HT-29 (cell line): Measurements from ENCODE around the gene SGCG. TPM values are rescaled to one million over a fixed set of nuclear protein-coding genes. Genes with fewer than 3 reads are reported as not detected.
A peak's percentile ranks its signal among the peaks of the same experiment; 100 is the strongest.

ENCODE experiments used
- DNase-seq: peaks from one replicate; pipeline ENCODE4 v3.0.0-alpha.2; 2015; ENCODE audit warnings: low spot score
- small RNA-seq: library from RNA; depleted of rRNA; stranded (forward); fragments of <200 nt; gene quantifications from one replicate; pipeline ENCODE3, GENCODE V24; 2014
- total RNA-seq: library from RNA; depleted of rRNA; stranded (reverse); fragments of >200 nt; shearing (Covaris generic); gene quantifications from 2 replicates; pipeline ENCODE4 v1.2.3, GENCODE V29; 2014

SGCG gene
- total RNA-seq, 1 experiment from 2014 or later: not detected

DNA sequence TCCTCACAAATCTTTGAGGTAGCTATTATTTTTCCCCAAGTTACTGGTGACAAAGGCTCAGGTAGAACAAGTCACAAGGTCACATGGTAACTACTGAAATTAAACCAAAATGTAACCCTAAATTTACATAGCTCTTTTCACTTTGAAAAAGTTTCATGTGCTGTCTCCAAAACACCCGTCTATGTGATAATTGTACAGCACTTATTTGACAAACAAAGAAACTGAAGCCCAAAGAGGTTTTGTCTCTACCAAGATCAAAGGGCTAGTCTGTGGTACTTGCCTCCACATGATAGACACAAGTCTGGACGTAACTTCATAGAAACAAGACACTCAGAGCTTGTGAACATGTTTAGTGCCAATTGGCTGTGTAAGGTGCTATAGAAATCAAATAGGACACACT lies 144.4 kb downstream of the SGCG start:
- DNase-seq: no peak

DNA sequence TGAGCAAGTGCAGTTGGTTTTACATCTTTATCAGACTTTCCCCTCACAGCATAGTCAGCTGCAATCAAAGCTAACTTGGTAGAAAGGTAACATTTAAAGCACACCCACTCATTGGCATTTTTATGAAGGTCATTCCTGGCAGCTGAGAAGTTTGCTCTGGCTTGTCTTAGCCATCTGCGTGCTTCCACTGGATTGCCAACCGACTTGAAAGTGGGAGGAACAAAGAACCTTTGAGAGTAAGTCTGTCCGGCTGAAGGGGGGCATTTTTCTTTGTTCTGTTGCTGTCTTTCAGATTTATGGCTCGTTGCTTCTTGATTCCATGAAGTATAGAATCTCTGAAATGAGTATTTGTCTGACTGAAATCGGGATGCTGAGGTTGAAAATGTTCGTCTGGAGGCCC lies 149.6 kb downstream of the SGCG start:
- no peak for DNase-seq

DNA sequence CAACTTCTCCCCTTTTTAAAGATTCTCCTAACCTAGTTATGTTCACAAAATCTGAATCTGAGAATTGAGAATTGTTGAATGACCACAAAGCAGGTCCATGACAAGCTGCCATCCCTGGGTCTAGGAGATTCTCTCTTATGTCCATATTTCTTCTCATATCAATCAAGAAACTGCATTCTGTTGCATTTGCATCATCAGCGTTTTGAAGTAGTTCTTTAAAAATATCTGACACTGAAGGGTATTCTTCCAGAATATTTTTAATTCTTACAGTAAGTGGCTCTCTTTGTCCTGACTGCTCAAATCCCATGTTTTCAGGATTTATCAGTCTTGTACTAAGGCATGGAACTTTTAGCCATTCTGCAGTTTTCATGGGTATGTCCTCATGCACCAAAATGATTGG lies 158.4 kb downstream of the SGCG start:
- DNase-seq: no peak

DNA sequence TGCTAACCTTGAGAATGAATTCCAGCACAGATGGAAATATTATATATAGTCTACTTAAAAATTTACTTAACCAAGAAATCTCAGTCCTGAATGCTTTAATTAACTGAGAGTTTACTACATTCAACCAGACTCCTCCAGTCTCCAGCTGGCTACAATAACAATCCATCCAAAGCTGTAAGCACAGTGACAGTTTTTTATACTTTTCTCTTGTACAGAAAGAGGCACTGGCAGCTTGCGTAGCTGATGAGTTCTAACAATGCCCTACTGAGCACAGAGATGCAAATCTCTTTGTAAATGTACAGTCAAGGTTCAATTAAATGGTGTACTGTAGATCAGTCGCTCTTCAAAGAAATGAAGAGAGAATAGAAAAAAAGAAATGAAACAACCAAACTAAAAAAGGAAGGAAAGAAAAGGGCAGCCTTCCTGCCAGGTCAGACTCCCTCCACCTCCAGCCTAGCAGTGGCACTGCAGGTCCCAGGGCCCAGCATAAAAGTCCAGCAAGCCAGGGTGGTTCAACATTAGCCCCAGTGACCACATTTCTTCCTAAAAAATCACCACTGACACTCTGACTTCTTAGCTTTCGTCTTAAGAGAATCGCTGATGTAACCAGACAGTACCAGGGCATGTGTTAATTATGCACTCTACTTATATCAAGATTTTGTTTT lies 164.3 kb downstream of the SGCG start:
- DNase-seq: no peak

DNA sequence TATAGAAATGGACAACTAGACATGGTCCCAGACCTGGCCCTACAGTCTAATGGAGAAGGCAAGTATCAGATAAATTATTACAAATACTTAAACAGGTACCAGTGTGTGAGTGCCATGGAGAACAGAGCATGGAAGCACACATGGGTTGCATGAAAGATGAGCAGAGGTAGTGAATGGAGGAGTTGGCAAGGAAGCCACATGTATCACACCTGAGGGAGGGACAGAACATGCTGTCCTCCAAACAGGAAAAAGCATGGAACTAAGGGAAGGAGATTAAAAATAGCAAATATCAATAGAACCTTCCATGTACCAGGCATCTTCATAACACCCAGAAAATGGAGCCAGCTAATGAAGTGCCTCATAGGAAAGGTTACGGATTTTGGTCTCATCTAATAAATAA lies 166.8 kb downstream of the SGCG start:
- no peak for DNase-seq

DNA sequence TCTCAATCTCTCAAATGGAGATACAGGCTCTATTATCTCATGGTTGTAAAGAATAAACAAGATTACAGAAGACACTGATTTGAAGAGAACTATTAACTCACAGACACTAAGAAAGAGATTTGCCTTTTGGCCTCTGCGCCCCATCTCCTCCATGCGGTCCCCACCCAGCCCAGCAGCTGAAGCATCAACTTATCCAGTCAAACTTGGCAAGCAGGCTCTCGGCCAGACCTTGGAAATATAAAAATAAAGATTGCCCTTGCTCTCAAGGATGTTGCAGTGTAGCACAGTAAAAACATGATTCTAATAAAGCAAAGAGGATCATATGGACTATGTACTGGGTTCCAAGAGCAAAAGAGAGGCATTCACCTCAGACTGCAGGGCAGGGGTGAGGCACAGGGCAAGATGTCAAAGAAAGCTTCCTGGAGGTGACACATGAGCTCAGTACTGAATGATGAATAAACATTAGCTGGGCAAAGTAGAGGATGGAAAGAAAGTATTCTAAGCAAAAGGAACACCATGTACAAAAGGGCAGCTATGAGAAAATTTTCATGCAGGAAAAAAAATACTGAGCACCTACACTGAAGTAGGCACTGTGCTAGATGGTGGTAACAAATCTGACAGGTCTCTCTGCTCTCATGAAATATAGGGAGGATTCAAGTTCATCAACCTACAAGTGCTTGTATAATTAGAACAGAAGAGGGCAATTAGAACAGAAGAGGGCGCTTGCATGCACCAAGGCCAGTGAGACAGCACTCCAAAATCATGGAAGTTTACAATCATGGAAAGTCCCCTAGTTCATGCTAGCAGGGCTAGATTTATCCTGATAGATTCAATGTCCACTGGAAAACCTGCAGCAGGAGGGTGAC lies 167.7 kb downstream of the SGCG start:
- DNase-seq: peak; percentile 22

DNA sequence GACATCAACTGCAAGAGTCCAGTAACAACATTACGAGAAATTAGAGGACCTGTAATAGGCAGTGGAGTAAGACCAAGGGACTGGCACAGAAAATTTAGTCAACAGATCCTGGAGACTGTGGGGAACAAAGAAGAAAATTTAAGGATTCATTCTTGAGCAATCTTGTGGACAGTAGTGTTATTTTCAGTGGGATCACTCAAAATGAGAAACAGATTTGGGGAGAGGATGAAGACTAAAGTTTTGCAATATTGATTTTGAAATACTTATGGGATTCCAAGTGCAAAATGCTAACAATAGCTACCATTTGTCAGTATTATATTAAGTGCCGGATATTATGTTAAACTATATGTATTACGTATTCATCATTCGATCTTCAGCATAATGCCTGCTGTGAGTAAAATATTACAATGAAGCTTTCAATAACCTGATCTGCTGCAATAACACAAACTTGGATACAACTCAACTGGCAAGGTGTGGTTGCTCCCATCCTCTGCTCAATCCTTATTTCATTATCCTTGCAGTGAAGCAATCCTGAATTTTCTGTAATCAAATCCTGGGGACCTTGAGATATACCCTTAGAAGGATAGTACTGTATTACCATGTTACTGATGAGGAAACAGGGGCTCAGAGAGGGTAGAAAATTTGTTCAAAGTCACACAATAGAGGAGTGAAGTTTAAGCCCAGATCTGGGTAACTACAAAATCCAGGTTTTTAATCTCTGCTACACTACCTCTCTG lies 168.6 kb downstream of the SGCG start:
- no peak for DNase-seq

DNA sequence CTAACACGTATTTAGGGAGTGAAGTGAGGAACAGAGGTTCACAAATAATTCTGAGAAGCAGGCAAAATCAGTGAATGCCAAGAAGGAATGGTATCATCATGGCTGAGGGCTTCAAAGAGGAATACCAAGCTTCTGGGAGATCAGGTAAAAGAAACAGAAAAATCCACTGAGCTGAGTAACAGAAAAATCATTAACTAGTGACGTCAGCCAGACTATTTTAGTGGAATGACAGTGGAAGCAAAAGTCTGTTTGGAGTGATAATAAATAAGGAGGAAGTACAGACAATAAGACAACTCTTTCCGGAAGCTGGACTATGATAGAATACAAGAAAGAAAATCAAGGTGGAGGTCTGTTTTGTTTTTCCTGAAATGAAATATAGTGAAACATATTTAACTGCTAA lies 169.2 kb downstream of the SGCG start:
- DNase-seq: peak; percentile 43

DNA sequence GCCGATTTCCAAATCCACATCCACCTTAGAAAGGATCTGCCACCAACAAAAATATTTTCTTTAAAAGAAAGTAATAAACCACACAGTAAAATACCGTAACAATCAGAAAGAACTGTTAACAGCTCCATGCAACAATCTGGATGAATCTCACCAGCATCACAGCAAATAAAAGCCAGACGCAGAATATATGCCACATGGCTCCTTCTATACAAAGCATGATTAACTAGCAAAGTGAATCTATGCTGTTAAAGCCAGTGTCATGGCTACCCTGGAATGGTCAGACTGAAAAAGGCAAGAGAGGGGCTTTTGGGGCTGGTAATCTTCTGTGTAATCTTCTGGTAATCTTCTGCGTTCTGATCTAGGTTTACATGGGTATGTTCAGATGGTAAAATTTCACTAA lies 171.4 kb downstream of the SGCG start:
- DNase-seq: no peak

DNA sequence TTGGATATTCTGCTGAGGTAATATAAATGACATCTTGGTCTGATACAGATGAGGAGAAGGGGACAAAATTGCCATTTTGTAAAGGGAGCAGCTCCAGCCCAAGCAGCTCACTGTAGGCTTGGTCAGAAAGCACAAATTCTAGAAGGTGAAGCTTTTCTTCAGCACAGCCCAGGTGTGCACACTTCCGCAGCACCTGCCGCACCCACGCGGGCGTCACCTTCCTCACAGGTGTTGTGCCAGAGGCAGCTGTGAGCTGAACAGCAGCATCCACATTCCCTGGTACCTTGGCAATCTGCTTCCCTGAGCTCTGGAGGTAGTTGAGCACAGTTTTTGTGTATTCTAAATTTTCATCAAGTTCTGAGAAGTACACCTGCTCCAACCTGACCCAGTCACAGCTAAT lies 173.7 kb downstream of the SGCG start:
- DNase-seq: no peak

DNA sequence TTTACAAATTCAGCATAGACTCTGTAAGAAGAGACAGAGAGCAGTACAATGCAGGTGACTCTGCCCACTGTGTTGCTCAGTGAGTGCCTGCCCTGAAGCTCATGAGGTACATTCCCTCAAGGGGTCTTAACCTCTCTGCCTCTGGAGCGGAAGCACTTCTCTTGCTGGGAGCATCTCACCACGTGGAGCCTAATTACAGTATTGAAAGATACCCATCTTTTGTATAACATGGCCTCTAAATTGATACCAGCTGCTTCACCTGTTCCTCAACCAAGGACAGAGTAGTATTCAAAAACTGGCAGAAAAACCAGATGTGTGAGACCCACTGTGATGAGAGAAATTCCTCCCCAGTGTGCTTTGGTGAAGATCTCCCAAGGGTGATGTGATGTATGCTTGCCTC lies 175.6 kb downstream of the SGCG start:
- DNase-seq: no peak

DNA sequence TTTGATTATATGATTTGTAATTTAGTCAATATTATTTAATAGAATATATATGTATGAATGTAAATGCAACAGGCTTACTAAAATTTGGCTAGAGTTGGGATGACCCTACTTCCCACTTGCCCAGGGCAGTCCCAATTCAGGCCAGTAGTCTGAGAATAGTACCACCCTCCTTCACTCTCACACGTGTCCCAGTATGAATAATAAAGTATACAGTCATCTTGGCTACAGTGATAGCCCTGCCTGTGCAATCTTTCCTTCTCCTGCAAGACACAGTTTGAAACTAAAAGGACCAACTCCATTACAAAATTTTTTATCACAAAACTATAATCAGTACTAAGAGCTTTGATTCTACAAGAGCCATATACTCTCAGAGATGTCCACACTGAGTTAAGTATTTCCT lies 176.6 kb downstream of the SGCG start:
- no peak for DNase-seq

DNA sequence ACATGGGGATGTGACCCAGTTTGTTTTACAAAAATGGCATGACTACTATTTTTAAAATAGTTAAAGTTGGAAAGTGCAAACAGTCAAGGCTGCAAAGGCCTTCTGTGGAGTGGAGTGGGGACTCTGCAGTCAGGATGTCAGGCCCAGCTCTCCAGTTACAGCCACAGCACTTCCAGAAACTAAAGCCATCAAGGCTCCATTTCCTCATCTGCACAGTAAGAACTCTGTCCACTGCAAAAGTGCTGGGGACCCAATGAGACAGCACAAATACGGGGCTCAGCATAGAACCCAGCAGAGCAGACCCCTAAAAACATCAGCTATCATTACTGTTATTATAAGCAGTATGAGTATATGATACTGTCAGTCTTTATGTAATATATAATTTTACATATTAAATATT lies 179.1 kb downstream of the SGCG start:
- no peak for DNase-seq

DNA sequence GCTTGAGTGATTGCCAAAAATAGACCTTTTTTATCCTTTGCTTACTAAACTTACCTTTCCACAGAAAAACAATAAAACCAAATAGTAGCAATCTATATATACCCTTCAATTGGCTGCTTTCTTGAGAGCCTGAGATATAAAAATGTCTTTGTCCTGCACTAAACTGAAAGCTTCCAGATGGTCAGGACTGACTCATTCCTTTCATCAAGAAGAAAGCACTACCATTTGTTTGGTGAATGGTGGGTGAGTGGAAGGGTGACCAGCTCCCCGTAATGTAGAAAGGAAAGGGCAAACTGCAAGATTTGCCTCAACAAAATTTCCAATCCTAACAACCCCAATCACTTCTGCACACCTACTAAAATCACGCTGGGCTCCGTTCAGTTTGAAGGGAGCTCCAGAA lies 184.9 kb downstream of the SGCG start:
- no peak for DNase-seq

DNA sequence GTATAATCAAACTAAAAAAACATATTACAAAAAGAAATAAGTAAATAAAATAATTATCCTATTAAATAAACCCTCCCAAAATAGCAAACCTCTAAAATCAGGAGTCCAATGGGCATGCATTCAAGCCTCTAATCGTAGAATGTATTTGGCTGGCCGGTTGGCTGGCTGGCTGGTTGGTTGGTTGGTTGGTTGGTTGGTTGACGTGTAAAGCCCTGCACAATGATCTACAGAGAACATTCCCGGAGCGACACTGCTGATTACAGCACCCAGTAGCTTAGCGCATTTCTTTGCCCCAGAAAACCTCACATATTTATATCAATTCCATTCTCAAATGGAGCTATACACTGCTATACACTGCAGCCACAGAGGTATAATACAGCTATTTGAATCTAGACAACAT lies 187.1 kb downstream of the SGCG start:
- no peak for DNase-seq

DNA sequence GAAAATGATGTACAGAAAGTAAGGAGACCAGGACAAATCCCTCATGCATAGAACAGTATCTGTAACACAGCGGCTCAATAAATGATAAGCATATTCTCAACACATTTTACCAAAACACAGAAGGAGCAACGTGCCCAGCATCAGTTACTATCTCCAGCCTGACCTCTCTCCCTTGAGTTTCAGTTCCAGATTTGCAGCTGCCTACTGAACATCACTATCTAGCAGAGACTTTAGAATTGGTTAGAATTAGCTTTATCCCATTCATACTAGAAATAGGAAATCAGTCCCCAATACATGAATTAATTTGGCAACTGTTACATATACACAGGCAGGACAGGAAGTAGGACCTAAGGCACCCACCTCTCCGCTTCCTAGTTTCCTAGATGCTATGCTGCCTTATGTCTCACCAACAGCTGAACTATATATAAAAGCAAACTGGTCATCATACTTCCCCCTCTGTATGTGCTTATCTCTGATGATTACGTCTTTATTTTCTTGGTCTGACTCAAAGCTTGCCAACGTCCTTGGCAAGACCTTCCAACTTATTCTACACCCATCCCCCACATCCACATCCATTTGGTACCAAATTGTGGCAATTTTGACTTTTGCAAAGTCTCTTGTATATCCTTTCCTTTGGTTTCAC lies 191.6 kb downstream of the SGCG start:
- DNase-seq: no peak

Small RNAs within 50 kb of the gene (small RNA-seq; reads per million reads assigned to genes)
- gene RNU6-58P (not detected), gene RNY3P4 (not detected)
